H1 (cell line): Measurements from ENCODE around the gene ST3GAL3. TPM values are rescaled to one million over a fixed set of nuclear protein-coding genes. Genes with fewer than 3 reads are reported as not detected.

Experiments used
- CHD2 ChIP-seq: IDR thresholded peaks from 2 replicates; pipeline ENCODE4 v1.6.1; 2012; ENCODE audit warnings: low read length, improper control_type of control experiment
- CTCF ChIP-seq, 3 experiments: IDR thresholded peaks; 1 replicate in 2 of 3; 2 replicates in 1 of 3; pipeline versions ENCODE4 v1.5.1 to v1.6.1; 2011; ENCODE audit warnings: low read length in 3 of 3, mild to moderate bottlenecking in 3 of 3, inconsistent platforms in 2 of 3, low read depth in 1 of 3, moderate library complexity in 1 of 3; ENCODE audit not compliant: insufficient read depth in 1 of 3; ENCODE audit errors: control extremely low read depth in 1 of 3
- KDM5A ChIP-seq: fragments of 200-600 bp; IDR thresholded peaks from 2 replicates; pipeline ENCODE4 v1.7.1; 2012; ENCODE audit warnings: mild to moderate bottlenecking, low read length, inconsistent platforms, mixed read lengths
- MAX ChIP-seq: IDR thresholded peaks from 2 replicates; pipeline ENCODE4 v1.6.1; 2012; ENCODE audit warnings: inconsistent platforms
- NANOG ChIP-seq: IDR thresholded peaks from 2 replicates; pipeline ENCODE4 v1.6.1; 2011; ENCODE audit warnings: low read length, low read depth, mild to moderate bottlenecking, inconsistent platforms; ENCODE audit not compliant: insufficient read depth, poor library complexity, severe bottlenecking
- POLR2AphosphoS5 ChIP-seq: IDR thresholded peaks from 2 replicates; pipeline ENCODE4 v1.6.1; 2011; ENCODE audit warnings: low read depth, low read length
- RAD21 ChIP-seq, 2 experiments: IDR thresholded peaks in 1 of 2; conservative IDR thresholded peaks in 1 of 2; 2 replicates each; pipeline ENCODE4 v1.6.1; 2011; ENCODE audit warnings: low read depth in 2 of 2, low read length in 2 of 2, improper control_type of control experiment in 1 of 2, inconsistent platforms in 1 of 2, mild to moderate bottlenecking in 1 of 2, moderate library complexity in 1 of 2
- SIN3A ChIP-seq, 2 experiments: IDR thresholded peaks in 1 of 2; conservative IDR thresholded peaks in 1 of 2; 2 replicates each; pipeline ENCODE4 v1.6.1; 2011 to 2012; ENCODE audit warnings: low read length in 2 of 2, improper control_type of control experiment in 1 of 2, low read depth in 1 of 2, mild to moderate bottlenecking in 1 of 2
- SP1 ChIP-seq: IDR thresholded peaks from 2 replicates; pipeline ENCODE4 v1.6.1; 2011; ENCODE audit warnings: low read depth, low read length
- SP4 ChIP-seq: IDR thresholded peaks from 2 replicates; pipeline ENCODE4 v1.6.1; 2012; ENCODE audit warnings: low read length, inconsistent platforms
- polyA plus RNA-seq, 7 experiments: library from polyadenylated mRNA; depleted of rRNA in 3 of 7; stranded (reverse) in 5 of 7; unstranded in 2 of 7; fragments of >200 nt in 5 of 7; fragments of 200-250 nt in 2 of 7; gene quantifications; 1 replicate in 5 of 7; 2 replicates in 1 of 7; 4 replicates in 1 of 7; pipeline versions ENCODE4 v1.2.1 to v1.2.3, GENCODE V29; 2011 to 2013; ENCODE audit warnings: missing spikeins in 2 of 7, mixed read lengths in 2 of 7
- total RNA-seq: library from RNA; stranded (reverse); fragmentation: NEBNext Ultra II Directional; extraction: Animal tissue kit (Norgen Biotek cat#: 25700); gene quantifications from 2 replicates; pipeline ENCODE4 v1.2.1, GENCODE V29; 2021

The ST3GAL3 gene
- total and polyA plus RNA-seq, 2 of the 8 experiments (the other 6 are each of a cell fraction or from before 2014, with no cell fraction given), result 6.8 to 7.0 TPM

- TF ChIP-seq NANOG (no peak), POLR2AphosphoS5 (no peak), RAD21 (IDR thresholded peaks at IDR 0.05 in 1 of 2, conservative IDR thresholded peaks at IDR 0.05 in 1 of 2; ENCODE audit: low read depth in 2 of 2, low read length in 2 of 2) (no peak), KDM5A (no peak), SP4 (no peak), CHD2 (no peak), SIN3A (conservative IDR thresholded peaks at IDR 0.05 in 1 of 2, IDR thresholded peaks at IDR 0.05 in 1 of 2; ENCODE audit: low read depth in 1 of 2, low read length in 2 of 2) (no peak), SP1 (no peak), CTCF (IDR thresholded peaks at IDR 0.05; ENCODE audit: control extremely low read depth in 1 of 3, insufficient read depth in 1 of 3, low read depth in 1 of 3, low read length in 3 of 3) (no peak), MAX (no peak)
These were observed 143.4 kb downstream of the ST3GAL3 start (continued) for GRCh38 chr1:43850591-43851233.
